Adrenal gland (tissue), 12 donors: Measurements from ENCODE around the gene SPEG. TPM values are rescaled to one million over a fixed set of nuclear protein-coding genes. Genes with fewer than 3 reads are reported as not detected.

Experiments used
- DNase-seq, 7 donors: peaks; one replicate each; pipeline ENCODE4 v3.0.0-alpha.2; 2019 to 2020
- H3K27ac ChIP-seq, 5 donors: fragments of 200-600 bp; sonication (generic) in 4 of 5; 1 replicate in 3 of 5; 2 replicates in 2 of 5; pipeline versions ENCODE4 v1.5.1 to v1.8.0; 2016 to 2020; ENCODE audit warnings: mild to moderate bottlenecking in 1 of 5
- H3K27me3 ChIP-seq: fragments of 200-600 bp; 2 replicates; pipeline ENCODE4 v1.8.0; 2021
- H3K36me3 ChIP-seq, 2 donors: fragments of 200-600 bp; replicated peaks in 1 of 2; 1 replicate in 1 of 2; 2 replicates in 1 of 2; pipeline versions ENCODE4 v1.5.1 to v1.8.0; 2018 to 2022
- H3K4me1 ChIP-seq, 2 donors: fragments of 200-600 bp; replicated peaks in 1 of 2; 1 replicate in 1 of 2; 2 replicates in 1 of 2; pipeline versions ENCODE4 v1.5.1 to v1.8.0; 2018 to 2021
- H3K4me3 ChIP-seq, 4 donors: fragments of 200-600 bp; sonication (generic) in 3 of 4; one replicate each; pipeline ENCODE4 v1.5.1; 2016 to 2018
- H3K9me3 ChIP-seq, 3 donors: fragments of 200-600 bp; sonication (generic) in 1 of 3; replicated peaks in 1 of 3; 1 replicate in 2 of 3; 2 replicates in 1 of 3; pipeline versions ENCODE4 v1.5.1 to v1.8.0; 2016 to 2021
- POLR2A ChIP-seq, 2 donors: fragments of 450-650 bp; IDR thresholded peaks; one replicate each; pipeline ENCODE4 v1.6.1; 2017; ENCODE audit warnings: antibody characterized with exemption in 2 of 2, mild to moderate bottlenecking in 2 of 2, moderate library complexity in 1 of 2
- WGBS, 4 donors: extraction: QIAGEN DNeasy Blood & Tissue Kit in 2 of 4; methylation state at CpG; one replicate each; pipeline versions ENCODE4 v1.1.5 to v1.1.7; 2013 to 2017; 5-methylcytosine and 5-hydroxymethylcytosine counted together
- intact Hi-C, 2 donors: fragments of 100-400 bp; cut with DNase I; formaldehyde crosslinking; loops; one replicate each; pipeline versions ENCODE4 v1.14.1 to v1.15.0; 2022 to 2023
- polyA plus RNA-seq, 3 donors: library from polyadenylated mRNA; stranded (reverse); fragments of 200-250 nt in 2 of 3; fragments of 350-450 nt in 1 of 3; fragmentation: Illumina TruSeq in 1 of 3; extraction: RNeasy Lipid Tissue Mini Kit (QIAGEN cat#74804) in 1 of 3; gene quantifications; one replicate each; pipeline ENCODE4 v1.2.3, GENCODE V29; 2013 to 2014
- total RNA-seq, 9 donors: library from RNA; depleted of rRNA in 4 of 9; stranded (reverse); fragments of >200 nt in 4 of 9; fragments of 120-200 nt in 1 of 9; fragmentation: NEBNext Ultra II Directional in 1 of 9; extraction: Animal tissue kit (Norgen Biotek cat#: 25700) in 1 of 9; gene quantifications; one replicate each; pipeline versions ENCODE4 v1.1.0 to v1.2.4, GENCODE V29; 2013 to 2023
- TF ChIP-seq, protein P1 (sequence below), 6 experiments: fragments of 450-650 bp in 4 of 6; fragments of 200-600 bp in 2 of 6; sonication (generic) in 1 of 6; IDR thresholded peaks; 1 replicate in 5 of 6; 2 replicates in 1 of 6; pipeline versions ENCODE4 v1.5.1 to v1.8.0; 2016 to 2021; ENCODE audit warnings: antibody characterized with exemption in 6 of 6, mild to moderate bottlenecking in 2 of 6, moderate library complexity in 1 of 6
- donor health status: healthy with polysubstance abuse.
- donor health status: Bipolar disorder and iron deficiency.
- donor health status: DM: yes; HTN: yes; CAD: no.
- donor health status: DM: no; HTN: no; CAD: no.
- donor health status: DM: no; HTN: no; CAD: no.
- donor health status: DM: yes; HTN: yes; CAD: no.

SPEG gene
- total and polyA plus RNA-seq, 12 donors, result 0.66 to 178 (median 5.5) TPM

DNA sequence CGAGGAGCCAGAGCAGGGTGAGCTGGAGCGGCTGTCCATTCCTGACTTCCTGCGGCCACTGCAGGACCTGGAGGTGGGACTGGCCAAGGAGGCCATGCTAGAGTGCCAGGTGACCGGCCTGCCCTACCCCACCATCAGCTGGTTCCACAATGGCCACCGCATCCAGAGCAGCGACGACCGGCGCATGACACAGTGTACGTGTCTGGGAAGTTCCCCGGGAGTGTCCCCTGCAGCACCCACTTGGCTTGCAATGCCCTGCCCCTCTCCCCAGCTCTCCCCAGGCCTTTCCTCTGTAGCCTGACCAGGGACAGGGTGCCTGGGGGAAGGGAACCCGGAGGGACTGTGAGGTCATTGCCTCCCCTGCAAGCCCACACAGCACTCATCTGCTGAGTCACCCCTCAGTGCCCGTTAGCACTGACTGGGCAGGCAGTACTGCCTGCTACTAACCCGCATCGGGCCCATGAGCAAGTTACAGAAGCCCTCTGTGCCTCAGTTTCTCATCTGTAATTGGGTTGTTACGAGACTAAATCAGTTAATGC lies 34.6 kb downstream of the SPEG start:
- intact Hi-C loops, result no loop called here
- H3K4me3 ChIP-seq, result no peak overlapping the region
- no peaks in the 10 kb centered on the region for H3K9me3 ChIP-seq
- TF ChIP-seq, protein P1, sequence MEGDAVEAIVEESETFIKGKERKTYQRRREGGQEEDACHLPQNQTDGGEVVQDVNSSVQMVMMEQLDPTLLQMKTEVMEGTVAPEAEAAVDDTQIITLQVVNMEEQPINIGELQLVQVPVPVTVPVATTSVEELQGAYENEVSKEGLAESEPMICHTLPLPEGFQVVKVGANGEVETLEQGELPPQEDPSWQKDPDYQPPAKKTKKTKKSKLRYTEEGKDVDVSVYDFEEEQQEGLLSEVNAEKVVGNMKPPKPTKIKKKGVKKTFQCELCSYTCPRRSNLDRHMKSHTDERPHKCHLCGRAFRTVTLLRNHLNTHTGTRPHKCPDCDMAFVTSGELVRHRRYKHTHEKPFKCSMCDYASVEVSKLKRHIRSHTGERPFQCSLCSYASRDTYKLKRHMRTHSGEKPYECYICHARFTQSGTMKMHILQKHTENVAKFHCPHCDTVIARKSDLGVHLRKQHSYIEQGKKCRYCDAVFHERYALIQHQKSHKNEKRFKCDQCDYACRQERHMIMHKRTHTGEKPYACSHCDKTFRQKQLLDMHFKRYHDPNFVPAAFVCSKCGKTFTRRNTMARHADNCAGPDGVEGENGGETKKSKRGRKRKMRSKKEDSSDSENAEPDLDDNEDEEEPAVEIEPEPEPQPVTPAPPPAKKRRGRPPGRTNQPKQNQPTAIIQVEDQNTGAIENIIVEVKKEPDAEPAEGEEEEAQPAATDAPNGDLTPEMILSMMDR (IDR thresholded peaks at IDR 0.05), result no peak
- no peak for TF ChIP-seq POLR2A (IDR thresholded peaks at IDR 0.05)
- H3K36me3 ChIP-seq, result no peaks in the 10 kb centered on the region
- no peaks in the 10 kb centered on the region for H3K4me1 ChIP-seq
- WGBS, 4 donors, result 78 to 82% (median 82%) methylated on average over 6 to 16 of the region's 16 CpGs
- peak in 2 of 7 donors; percentile 13 to 33 for DNase-seq
- no peaks in the 10 kb centered on the region for H3K27me3 ChIP-seq
- H3K27ac ChIP-seq, result no peak overlapping the region

DNA sequence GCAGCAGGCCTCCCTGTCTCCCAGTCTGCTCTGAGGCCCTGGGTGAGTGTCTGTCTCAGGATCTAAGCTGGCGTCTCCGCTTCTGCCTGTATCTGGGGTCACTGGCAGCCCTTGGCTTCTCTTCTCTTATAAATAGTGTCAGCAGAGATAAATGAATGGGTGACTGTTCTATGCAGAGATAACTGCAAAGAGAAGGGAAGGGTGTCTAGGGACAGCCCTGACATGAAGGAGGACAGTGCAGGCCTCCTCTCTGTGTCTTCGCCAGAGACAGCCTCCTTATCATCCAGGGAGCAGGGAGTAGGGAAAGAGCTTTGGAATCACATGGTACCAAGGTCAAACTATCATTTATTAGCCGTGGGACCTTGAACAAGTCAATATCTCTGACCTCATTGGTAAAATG lies 35.8 kb downstream of the SPEG start:
- H3K4me1 ChIP-seq, result no peaks in the 10 kb centered on the region
- H3K4me3 ChIP-seq, result no peak overlapping the region
- no peak overlapping the region for H3K27ac ChIP-seq
- no peak for DNase-seq
- H3K9me3 ChIP-seq, result no peaks in the 10 kb centered on the region
- WGBS, 4 donors, result 51 to 59% (median 56%) methylated on average over 2 to 4 of the region's 4 CpGs
- H3K36me3 ChIP-seq, result no peaks in the 10 kb centered on the region
- intact Hi-C loops, result loop anchor here (10.0 kb wide), 1 partner anchor 66 kb away; no protein-coding TSS in a partner anchor
- no peak for TF ChIP-seq POLR2A (IDR thresholded peaks at IDR 0.05)
- TF ChIP-seq, protein P1 (IDR thresholded peaks at IDR 0.05), result no peak
- no peaks in the 10 kb centered on the region for H3K27me3 ChIP-seq

DNA sequence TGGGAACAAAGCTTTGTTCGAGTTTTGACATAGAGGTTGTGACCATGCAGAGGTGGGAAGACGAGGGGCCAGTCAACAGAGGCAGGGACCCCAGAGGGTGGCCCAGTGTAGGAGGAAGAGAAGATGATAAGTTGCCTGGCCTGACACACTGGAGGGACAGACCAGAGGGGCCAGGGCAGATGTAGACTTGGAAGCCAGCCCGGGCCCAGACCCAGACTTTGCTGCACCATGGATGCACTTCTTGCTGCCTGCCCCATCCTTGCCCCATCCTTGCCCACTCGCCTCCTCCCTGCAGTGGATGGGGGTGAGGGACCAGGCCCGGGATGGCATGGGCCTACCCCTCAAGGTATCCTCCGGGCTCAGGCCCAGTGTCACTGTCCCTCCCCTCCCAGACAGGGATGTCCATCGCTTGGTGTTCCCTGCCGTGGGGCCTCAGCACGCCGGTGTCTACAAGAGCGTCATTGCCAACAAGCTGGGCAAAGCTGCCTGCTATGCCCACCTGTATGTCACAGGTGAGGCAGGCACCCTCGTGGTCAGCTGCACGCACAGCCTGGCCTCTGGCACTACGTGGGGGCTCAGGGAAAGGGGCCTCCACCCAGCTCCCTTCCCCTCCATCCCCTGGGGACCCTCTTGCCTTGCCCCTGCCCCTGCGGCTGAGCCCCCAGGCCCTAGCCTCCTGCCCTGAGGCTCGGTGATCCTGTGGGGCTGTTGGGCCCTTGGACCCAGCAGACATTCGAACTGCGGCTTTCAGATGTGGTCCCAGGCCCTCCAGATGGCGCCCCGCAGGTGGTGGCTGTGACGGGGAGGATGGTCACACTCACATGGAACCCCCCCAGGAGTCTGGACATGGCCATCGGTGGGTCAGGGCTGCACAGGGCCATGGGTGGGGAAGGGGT lies 37.1 kb downstream of the SPEG start:
- H3K9me3 ChIP-seq, result no peaks in the 10 kb centered on the region
- no peak overlapping the region for H3K4me3 ChIP-seq
- H3K4me1 ChIP-seq, result no peaks in the 10 kb centered on the region
- H3K36me3 ChIP-seq, result no peaks in the 10 kb centered on the region
- 71 to 92% (median 89%) methylated on average over 8 to 22 of the region's 22 CpGs for WGBS, 4 donors
- no peaks in the 10 kb centered on the region for H3K27me3 ChIP-seq
- no peak for DNase-seq
- H3K27ac ChIP-seq, result no peak overlapping the region
- no peak for TF ChIP-seq POLR2A (IDR thresholded peaks at IDR 0.05)
- TF ChIP-seq, protein P1 (IDR thresholded peaks at IDR 0.05), result no peak
- intact Hi-C loops, result loop anchor here (2.0 to 10.0 kb wide), 2 partner anchors 61 to 67 kb away; no protein-coding TSS in a partner anchor

DNA sequence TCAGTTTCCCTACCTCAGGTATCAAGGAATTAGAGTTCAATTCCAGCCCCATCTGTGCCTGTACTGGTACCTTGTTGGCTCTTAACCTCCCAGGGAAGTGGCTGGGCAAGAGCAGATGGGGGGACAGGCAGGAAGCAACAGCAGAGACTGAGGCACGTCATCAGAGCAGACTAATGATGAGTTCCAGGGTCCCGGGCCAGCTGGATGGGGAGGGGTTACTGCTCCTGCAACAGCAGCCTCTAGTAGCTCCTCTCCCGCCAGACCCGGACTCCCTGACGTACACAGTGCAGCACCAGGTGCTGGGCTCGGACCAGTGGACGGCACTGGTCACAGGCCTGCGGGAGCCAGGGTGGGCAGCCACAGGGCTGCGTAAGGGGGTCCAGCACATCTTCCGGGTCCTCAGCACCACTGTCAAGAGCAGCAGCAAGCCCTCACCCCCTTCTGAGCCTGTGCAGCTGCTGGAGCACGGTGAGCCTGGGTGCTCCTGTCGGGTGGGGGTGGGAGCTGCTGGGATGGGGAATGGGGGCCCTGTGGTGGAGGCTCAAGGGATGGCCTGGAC lies 38.1 kb downstream of the SPEG start:
- Histone ChIP-seq H3K4me3 (no peak overlapping the region), H3K4me1 (no peaks in the 10 kb centered on the region), H3K27ac (no peak overlapping the region), H3K27me3 (no peaks in the 10 kb centered on the region), H3K9me3 (no peaks in the 10 kb centered on the region), H3K36me3 (no peaks in the 10 kb centered on the region)
- intact Hi-C loops, result loop anchor here (2.0 to 10.0 kb wide), 2 partner anchors 60 to 68 kb away; no protein-coding TSS in a partner anchor
- DNase-seq, result no peak
- TF ChIP-seq, protein P1 (IDR thresholded peaks at IDR 0.05), result no peak
- TF ChIP-seq POLR2A (IDR thresholded peaks at IDR 0.05), result no peak
- 83 to 93% (median 88%) methylated on average over 3 to 12 of the region's 12 CpGs for WGBS, 4 donors
